GM19463 (cell line): ENCODE data around the gene PLEKHO1.

ENCODE experiments used
- ATAC-seq: cut with Tn5 transposase; IDR thresholded peaks from one replicate; pipeline ENCODE4 v1.9.1; 2021; ENCODE audit warnings: mild to moderate bottlenecking, moderate library complexity; ENCODE audit not compliant: unreplicated experiment

The PLEKHO1 gene

GRCh38 chr1:150150133-150151021 is 661 bp downstream of the PLEKHO1 start:
- ATAC-seq = no peak

GRCh38 chr1:150151291-150152181 is 1.8 kb downstream of the PLEKHO1 start:
- no peak for ATAC-seq

GRCh38 chr1:150152182-150152536 is 2.4 kb downstream of the PLEKHO1 start:
- no peak for ATAC-seq

GRCh38 chr1:150152772-150153456 is 3.2 kb downstream of the PLEKHO1 start:
- no peak for ATAC-seq

GRCh38 chr1:150154143-150154542 is 4.4 kb downstream of the PLEKHO1 start:
- ATAC-seq = no peak

GRCh38 chr1:150155413-150156071 is 5.8 kb downstream of the PLEKHO1 start:
- no peak for ATAC-seq

GRCh38 chr1:150156868-150157603 is 7.3 kb downstream of the PLEKHO1 start:
- no peak for ATAC-seq

- no peak for ATAC-seq
Observed at GRCh38 chr1:150159550-150159949, 9.8 kb downstream of the PLEKHO1 start.

GRCh38 chr1:150160964-150161621 is 11.4 kb downstream of the PLEKHO1 start:
- ATAC-seq = no peak

- no peak for ATAC-seq
Observed at GRCh38 chr1:150161747-150162581, 12.2 kb downstream of the PLEKHO1 start.

- no peak for ATAC-seq
Observed at GRCh38 chr1:150162582-150162861, 12.8 kb downstream of the PLEKHO1 start.

- ATAC-seq = peak; percentile 44
Observed at GRCh38 chr1:150162862-150163706, 13.4 kb downstream of the PLEKHO1 start.

GRCh38 chr1:150164224-150164623 is 14.5 kb downstream of the PLEKHO1 start:
- no peak for ATAC-seq

GRCh38 chr1:150164779-150165178 is 15.1 kb downstream of the PLEKHO1 start:
- no peak for ATAC-seq

- ATAC-seq = no peak
Observed at GRCh38 chr1:150165622-150166612, 16.2 kb downstream of the PLEKHO1 start.

GRCh38 chr1:150168960-150169601 is 19.4 kb downstream of the PLEKHO1 start:
- ATAC-seq = no peak
